IPS-NIHi11 (cell line): ENCODE data around the gene PCA3.

ENCODE experiments used
- DNase-seq: peaks from one replicate; pipeline ENCODE4 v3.0.0; 2012; ENCODE audit warnings: mixed read lengths, low spot score

Gene PCA3

DNA sequence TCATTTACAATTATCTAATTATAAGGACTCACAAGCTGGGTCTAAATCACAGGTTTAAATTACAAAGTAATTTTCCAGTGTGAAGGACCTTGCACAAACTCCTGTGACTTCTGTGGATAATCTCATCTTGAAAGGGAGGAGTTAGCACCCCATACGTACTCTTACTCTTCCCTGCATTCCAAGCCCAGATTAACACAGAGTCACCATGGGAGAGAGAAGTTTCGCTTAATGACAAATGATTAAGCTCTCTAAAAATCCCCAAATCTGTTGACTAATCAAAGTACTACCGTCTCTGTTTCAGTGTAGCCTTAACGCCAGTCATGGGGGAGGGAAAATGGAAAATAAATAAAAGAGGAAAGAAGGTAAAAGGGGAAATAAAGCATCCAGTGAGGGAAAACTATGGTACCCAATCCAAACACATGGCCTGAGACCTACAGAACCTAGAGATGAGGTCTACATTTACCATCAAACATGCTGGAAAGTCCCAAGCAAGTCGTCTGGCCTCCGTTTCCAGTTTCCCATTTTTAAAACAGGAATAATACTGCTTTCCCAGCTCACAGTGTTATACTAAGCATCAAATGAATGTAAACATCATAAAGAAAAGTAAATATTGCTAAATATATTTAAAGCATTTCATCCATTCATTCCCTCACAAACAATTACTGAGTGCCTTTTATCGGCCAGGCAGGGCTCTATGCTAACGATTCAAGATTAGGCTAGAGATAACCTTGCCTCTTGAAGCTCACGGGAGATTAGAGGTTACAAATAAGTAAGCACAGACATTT is 63.2 kb downstream of the PCA3 start:
- DNase-seq: no peak

DNA sequence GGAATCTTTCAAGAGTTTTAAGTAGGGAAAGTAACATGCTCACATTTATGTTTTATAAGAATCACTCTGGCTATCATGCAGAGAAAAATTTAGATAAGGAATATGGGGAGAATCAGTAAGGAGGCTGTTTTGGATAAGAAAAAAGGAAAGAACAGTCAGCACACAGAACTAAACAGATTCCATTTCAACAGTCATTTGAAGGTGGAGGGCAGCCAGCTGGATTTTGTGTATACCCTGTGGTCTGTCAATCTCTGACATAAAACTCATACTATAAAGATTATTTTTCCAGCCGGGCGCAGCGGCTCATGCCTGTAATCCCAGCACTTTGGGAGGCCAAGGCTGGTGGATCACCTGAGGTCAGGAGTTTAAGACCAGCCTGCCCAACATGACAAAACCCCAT is 64.2 kb downstream of the PCA3 start:
- DNase-seq: no peak

DNA sequence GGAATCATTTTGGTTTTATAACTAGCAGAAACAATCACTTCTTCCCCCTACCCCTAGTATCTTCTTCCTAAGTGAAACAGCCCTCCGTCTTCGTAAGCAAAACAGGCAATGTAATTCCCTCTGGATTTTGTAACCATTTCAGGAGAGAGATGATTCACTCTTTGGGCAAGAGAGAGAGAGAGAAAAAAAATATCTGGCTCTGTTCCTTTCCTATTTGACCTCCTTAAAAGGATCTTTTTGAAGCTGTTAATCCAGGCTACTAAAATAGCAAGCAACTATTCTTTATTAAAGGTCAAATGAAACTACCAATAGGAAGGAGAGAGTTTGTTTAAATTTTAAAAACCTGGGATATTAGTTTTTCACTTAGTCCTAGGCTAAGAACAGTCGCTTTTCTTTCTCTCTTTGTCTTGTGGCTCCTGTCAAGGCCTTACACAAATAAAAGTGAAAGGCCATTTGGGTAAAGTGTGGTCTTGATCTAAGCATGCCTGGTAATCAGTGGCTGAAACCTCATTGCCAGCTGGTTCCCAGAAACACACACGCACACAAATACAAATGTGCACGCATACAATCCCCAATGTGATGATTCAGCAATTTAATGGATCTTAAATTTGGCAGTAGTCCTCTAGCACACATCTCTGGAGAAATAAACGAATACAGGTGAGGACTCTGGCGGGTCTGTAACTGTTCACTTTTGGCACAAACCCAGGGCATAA is 71.5 kb downstream of the PCA3 start:
- no peak for DNase-seq
